ENCODE measurements around the gene GRK6. TPM values are rescaled to one million over a fixed set of nuclear protein-coding genes. Genes with fewer than 3 reads are reported as not detected.
A peak's percentile ranks its signal among the peaks of the same experiment; 100 is the strongest.

Gene GRK6
- total and polyA plus RNA-seq, 2 experiments from 2014 or later = 13.0 to 56.8 TPM

- peak; percentile 22 to 68; a peak in 2 of 4 replicates for TF ChIP-seq CTCF (conservative IDR thresholded peaks at IDR 0.05; ENCODE audit: low read depth in 2 of 2)
- TF ChIP-seq EZH2phosphoT487 (IDR thresholded peaks at IDR 0.05; ENCODE audit: unreplicated experiment) = no peak
- no peak for TF ChIP-seq NANOG (IDR thresholded peaks at IDR 0.05; ENCODE audit: borderline replicate concordance)
These were observed 44.0 kb upstream of the GRK6 start (continued) for GRCh38 chr5:177382423-177383029.

- H3K4me1 Mint-ChIP-seq = peaks cover 9% of the 10 kb centered on the region
- no peak overlapping the region for H2AFZ ChIP-seq
- H3K36me3 ChIP-seq (ENCODE audit: insufficient read depth) = no peaks in the 10 kb centered on the region
- no peaks in the 10 kb centered on the region for H4K20me1 ChIP-seq (replicated peaks; ENCODE audit: insufficient read depth)
- H3K27me3 Mint-ChIP-seq (ENCODE audit: insufficient read depth, low read depth, poor library complexity) = peaks cover 19% of the 10 kb centered on the region
- no peaks in the 10 kb centered on the region for H3K9me2 ChIP-seq (ENCODE audit: insufficient read depth)
- H3K79me2 ChIP-seq (replicated peaks; ENCODE audit: insufficient read depth) = no peaks in the 10 kb centered on the region
- H3K4me3 Mint-ChIP-seq = no peak overlapping the region
- DNase-seq (ENCODE audit: low spot score) (no peak), ATAC-seq (no peak)
- H3K27me3 ChIP-seq (ENCODE audit: insufficient read depth) = no peaks in the 10 kb centered on the region
- no peak overlapping the region for H3K27ac ChIP-seq (ENCODE audit: low read depth)
- no peaks in the 10 kb centered on the region for H3K4me1 ChIP-seq (ENCODE audit: insufficient read depth)
- H3F3A ChIP-seq (replicated peaks; ENCODE audit: low read depth) = no peaks in the 10 kb centered on the region
- no peaks in the 10 kb centered on the region for H3K9me3 Mint-ChIP-seq
- no peak overlapping the region for H3K27ac Mint-ChIP-seq
- H3K4me2 ChIP-seq = no peak overlapping the region
- H3K4me3 ChIP-seq = no peak overlapping the region
- no peaks in the 10 kb centered on the region; the same call in 2 of the 3 replicates for H3K36me3 Mint-ChIP-seq (ENCODE audit: low read depth)
- TF ChIP-seq EZH2phosphoT487 (IDR thresholded peaks at IDR 0.05; ENCODE audit: unreplicated experiment) = no peak
- TF ChIP-seq CREB1 (CRISPR knock-in tag; IDR thresholded peaks at IDR 0.05; ENCODE audit: low read depth) = no peak
- TF ChIP-seq ZNF462 (CRISPR knock-in tag; IDR thresholded peaks at IDR 0.05) = no peak
- TF ChIP-seq REST (IDR thresholded peaks at IDR 0.05; ENCODE audit: unreplicated experiment) = no peak
- no peak for TF ChIP-seq ZNF331 (CRISPR knock-in tag; IDR thresholded peaks at IDR 0.05; ENCODE audit: low read depth)
- no peak for TF ChIP-seq NANOG (IDR thresholded peaks at IDR 0.05; ENCODE audit: borderline replicate concordance)
- no peak for TF ChIP-seq STAT1 (IDR thresholded peaks at IDR 0.05; ENCODE audit: unreplicated experiment)
- no peak for TF ChIP-seq POLR2AphosphoS5 (IDR thresholded peaks at IDR 0.05; ENCODE audit: low read depth)
- no peak for TF ChIP-seq ZNF114 (CRISPR knock-in tag; IDR thresholded peaks at IDR 0.05)
- no peak for TF ChIP-seq JUNB (IDR thresholded peaks at IDR 0.05; ENCODE audit: unreplicated experiment)
- no peak for TF ChIP-seq ETS1 (IDR thresholded peaks at IDR 0.05)
- no peak for TF ChIP-seq EZH2 (IDR thresholded peaks at IDR 0.05; ENCODE audit: low read depth, unreplicated experiment)
These were observed 43.3 kb upstream of the GRK6 start for GRCh38 chr5:177383181-177383580.

Data from GM23338 (cell line).